CD4-positive, alpha-beta T cell treated with Interferon gamma for 1 hour (primary cell): ENCODE data around the gene RABGEF1.
"Not testable (repeated sequence)": the region's sequence is repeated elsewhere in the genome, so short reads cannot be mapped to it uniquely, and the experiment has no call there.

ENCODE experiments used
- DNase-seq: peaks from one replicate; pipeline ENCODE4 v3.0.0-alpha.2; 2020

The RABGEF1 gene

DNA sequence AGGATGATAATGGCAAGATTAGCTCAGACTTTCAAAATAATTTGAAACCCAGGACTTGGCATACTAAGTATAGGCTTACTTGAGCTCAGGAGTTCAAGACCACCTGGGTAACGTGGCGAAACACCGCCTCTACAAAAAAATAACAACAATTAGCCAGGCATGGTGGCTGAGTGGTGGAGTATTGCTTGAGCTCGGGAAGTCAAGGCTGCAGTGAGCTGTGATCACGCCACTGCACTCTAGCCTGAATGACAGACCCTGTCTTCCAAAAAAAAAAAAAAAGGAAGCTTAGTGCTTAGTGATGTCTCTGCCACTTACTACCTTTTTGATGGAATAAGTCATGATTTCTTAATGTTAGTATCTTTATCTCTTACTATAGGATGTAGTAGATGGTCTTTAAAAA, 25.5 kb downstream of the RABGEF1 start:
- no peak for DNase-seq

DNA sequence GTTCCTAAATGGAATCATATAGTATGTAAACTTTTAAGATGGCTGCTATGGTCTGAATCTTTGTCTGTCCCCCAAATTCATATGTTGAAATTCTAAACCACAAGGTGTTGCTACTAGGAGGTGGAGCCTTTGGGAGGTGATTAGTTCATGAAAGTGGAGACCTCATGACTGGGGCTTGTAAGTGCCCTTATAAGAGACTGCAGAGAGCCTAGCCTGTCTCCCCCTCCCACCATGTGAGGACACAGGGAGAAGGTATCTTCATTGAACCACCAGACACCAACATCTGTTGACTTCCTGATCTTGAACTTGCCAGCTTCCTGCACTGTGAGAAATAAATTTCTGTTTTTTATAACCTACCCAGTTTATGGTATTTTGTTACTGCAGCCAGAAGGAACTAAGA, 27.0 kb downstream of the RABGEF1 start:
- not testable (repeated sequence) for DNase-seq

GRCh38 chr7:66768865-66769832, 28.6 kb downstream of the RABGEF1 start:
- DNase-seq, result no peak

- no peak for DNase-seq
These were observed 29.4 kb downstream of the RABGEF1 start for GRCh38 chr7:66769833-66770512.

DNA sequence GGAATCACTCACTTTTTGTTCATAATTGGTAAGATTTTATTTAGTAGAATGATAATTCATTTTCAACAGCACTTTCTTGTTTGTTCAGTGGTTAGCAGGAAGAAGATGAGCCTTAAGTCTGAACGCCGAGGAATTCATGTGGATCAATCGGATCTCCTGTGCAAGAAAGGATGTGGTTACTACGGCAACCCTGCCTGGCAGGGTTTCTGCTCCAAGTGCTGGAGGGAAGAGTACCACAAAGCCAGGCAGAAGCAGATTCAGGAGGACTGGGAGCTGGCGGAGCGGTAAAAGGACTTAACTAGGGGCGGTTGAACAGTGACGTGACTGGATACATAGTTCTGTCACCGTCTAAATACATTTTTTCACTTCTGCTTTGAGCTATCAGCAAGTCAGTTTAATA, 31.3 kb downstream of the RABGEF1 start:
- DNase-seq, result no peak

DNA sequence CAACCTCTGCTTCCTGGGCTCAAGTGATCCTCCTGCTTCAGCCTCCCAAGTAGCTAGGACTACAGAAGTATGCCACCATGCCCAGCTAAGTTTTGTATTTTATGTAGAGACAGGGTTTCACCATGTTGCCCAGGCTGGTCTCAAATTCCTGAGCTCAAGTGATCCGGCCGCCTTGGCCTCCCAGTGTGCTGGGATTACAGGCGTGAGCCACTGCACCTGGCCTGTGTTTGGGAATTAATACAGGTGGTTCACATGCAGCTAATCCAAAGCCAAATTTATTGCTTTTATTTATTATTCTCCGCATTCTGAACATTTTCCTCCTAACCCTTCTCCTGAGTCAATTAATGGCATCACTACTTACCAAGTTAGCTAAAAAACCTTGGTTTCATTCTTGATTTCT, 33.2 kb downstream of the RABGEF1 start:
- DNase-seq, result not testable (repeated sequence)

DNA sequence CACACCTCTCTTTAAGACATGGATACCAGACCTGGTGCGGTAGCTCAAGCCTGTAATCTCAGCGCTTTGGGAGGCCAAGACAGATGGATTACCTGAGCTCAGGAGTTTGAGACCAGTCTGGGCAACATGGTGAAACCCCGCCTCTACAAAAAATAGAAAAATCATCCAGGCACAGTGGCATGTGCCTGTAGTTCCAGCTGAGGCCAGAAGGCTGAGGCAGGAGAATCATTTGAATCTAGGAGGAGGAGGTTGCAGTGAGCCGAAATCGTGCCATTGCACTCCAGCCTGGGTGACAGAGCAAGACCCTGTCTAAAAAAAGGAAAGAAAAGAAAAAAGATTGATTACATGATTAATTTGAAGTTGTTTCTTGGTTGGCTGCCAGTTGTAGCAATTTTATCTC, 35.9 kb downstream of the RABGEF1 start:
- not testable (repeated sequence) for DNase-seq

- DNase-seq, result no peak
These were observed 36.4 kb downstream of the RABGEF1 start for GRCh38 chr7:66776800-66777442.

- DNase-seq, result no peak
These were observed 37.7 kb downstream of the RABGEF1 start for GRCh38 chr7:66778201-66778600.

DNA sequence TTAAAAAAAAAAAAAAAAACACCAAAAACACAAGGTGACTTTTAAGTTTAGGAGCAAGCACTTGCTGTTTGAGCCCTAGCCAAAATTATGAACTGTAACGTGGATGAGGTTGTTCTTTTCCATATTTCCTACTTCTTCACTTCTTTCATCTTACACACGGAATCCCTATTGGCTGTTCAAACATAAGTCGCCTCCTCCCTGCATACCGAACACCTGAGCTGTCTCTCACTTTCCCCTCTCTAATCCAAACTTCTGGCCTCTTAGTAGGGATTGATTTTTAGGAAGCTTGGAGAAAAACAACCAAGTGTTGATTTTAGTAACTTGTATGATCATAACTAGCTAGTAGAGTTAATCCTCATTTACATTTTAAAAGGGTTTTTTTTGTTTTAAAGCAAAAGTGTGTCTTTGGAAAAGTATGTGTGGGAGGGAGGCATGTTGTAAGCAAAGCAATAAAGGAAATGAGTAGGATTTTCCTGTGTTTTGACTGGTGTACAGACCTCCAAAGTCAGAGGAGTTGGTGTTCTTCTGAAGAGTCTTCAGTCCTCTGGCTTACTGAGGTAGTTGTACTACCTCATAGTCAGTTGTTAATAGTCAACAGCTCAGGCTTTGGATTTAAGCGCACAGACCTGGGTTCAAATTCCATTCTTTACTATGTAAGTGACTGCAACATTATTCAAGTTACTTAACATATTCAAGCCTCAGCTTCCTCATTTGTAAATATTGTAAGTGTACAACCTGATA, 39.3 kb downstream of the RABGEF1 start:
- DNase-seq, result no peak

DNA sequence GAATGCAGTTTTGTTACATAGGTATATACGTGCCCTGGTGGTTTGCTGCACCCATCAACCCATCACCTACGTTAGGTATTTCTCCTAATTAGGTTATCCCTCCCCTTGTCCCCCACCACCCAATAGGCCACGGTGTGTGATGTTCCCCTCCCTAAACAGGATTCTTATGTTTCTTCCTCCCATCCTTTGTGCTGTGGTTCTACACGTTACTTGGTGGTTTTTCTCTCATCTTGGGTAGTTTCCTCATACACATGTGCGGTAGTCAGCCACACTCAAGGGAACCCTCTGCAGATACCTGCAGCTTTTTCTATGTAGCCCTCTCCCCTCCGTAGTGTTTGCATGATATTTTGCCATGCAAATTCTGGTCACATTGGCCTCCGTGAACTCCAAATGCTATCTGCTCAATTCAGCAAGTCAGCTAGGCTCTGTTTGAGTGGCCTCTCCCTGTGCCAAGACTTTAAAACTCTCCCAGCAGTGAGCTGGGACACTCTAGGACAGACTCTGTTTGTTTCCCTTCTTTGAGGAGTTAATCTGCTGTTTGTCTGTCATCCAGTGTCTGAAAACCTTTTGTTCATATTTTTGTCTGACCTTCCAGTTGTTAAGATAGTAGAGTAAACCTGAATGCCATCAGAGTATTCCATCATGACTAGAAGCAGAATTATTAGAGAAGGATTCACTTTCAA, 41.0 kb downstream of the RABGEF1 start:
- no peak for DNase-seq

DNA sequence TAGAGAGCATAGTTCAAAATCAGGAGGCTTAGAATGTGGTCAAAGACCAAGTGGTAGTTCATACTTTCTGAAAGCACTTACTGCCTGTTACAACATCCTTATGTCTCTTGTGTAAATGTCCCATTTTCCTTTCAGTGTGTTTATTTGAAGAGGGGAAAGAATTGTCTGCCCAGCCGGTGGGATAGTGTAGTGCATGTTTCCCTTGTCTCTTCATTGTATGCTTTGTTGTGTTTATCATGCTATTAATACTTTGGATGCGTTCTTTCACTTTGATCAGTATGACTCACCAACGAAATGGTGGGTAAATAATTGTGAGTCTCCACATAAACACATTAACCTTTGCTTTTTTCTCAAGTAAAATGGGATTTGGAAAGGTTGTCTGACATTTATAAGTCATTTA, 42.3 kb downstream of the RABGEF1 start:
- DNase-seq, result not testable (repeated sequence)

DNA sequence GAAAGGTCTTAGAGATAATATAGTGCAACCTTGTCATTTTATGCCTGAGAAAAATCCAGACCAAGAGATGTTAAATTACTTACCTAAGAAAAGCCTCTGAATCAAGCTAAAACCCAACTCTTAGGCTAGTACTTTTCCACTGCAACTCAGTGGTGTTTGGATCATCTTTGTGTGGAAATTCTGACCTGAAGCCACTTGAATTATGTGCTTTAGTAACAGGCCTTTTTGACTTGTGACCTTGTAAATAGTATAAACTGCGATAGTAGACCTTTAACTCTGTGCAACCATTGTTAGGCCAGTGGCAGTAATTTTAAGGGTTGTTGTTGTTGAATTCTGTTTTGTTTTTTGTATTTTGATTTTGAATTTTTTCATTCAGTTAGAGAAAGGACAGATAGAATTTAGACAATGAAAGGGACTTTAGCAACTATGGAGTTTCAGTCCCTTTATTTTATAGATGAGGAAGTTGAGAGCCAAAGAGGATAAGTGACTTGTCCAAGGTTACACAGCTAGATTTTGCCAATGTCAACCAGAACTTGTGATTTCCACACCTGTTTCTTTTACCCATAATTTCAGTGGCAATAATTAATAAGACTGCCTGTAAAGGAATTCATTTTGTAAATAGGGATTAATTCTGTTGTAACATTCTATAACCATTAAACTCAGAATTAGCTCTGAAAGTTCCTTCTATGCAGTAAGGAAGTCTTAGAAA, 43.5 kb downstream of the RABGEF1 start:
- not testable (repeated sequence) for DNase-seq

DNA sequence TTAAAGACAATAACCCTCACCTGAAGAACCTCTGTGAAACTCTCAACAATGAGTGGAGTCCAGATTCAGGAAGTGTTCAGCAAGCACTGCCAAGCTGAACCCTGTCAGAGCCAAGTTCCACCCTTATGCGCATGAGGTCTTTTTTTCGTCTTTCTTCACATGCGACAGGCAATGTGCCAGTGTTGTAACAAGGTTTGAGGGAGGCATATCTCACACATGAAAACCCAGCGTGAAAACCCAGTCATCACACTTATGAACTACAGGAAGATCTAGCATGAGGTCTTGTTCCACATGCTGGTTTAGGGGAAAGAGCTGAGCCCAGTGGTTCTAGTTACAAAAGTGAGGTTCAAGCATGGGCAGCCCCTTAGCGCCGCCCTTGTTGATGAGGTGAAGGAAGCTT, 49.7 kb downstream of the RABGEF1 start:
- DNase-seq, result no peak

- no peak for DNase-seq
These were observed 50.2 kb downstream of the RABGEF1 start for GRCh38 chr7:66790725-66791124.

DNA sequence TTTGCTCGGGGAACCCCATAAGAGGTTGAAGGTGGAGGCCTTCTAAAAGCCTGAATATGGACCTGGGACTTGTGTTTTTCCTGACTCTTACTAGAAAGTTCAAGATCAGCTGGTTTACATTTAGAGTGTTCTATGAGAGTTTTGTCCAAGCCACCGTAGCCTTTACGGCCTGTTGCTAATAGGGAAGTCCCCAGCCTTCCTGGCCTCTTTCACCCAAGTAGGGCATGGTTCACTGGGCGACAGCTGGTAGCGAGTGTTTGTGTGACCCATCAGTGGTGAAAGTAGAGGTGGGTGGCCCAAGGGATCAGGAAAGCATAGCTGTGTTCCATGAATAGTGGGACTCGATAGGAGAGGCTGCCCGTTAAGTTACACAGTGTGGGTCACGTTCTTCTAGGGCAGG, 60.1 kb downstream of the RABGEF1 start:
- no peak for DNase-seq

- no peak for DNase-seq
These were observed 63.5 kb downstream of the RABGEF1 start for GRCh38 chr7:66804001-66804400.

GRCh38 chr7:66807736-66808135, 67.2 kb downstream of the RABGEF1 start:
- DNase-seq, result no peak

DNA sequence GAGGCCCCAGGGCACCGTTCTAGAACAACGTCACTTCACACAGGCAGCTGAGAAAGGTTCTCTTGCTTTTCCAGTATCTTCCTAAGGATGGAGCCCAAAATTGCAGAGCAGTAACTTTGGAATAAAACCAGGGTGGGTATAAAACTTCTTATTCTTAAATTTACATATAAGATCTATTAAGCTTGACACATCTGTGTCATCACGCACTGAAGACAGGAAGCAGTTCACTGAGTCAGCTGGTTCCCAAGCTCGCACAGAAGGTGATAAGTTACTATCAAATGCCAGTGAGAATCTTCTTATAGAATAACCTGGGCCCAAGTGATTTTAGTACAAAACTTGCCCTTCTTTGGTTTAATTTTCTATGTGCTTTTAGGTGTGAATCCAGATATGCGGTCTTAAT, 70.2 kb downstream of the RABGEF1 start:
- DNase-seq, result no peak

GRCh38 chr7:66815186-66815875, 74.8 kb downstream of the RABGEF1 start:
- DNase-seq, result not testable (repeated sequence)

GRCh38 chr7:66815951-66816350, 75.4 kb downstream of the RABGEF1 start:
- DNase-seq, result no peak
